ENCODE measurements around the gene DDR1.

Gene DDR1

DNA sequence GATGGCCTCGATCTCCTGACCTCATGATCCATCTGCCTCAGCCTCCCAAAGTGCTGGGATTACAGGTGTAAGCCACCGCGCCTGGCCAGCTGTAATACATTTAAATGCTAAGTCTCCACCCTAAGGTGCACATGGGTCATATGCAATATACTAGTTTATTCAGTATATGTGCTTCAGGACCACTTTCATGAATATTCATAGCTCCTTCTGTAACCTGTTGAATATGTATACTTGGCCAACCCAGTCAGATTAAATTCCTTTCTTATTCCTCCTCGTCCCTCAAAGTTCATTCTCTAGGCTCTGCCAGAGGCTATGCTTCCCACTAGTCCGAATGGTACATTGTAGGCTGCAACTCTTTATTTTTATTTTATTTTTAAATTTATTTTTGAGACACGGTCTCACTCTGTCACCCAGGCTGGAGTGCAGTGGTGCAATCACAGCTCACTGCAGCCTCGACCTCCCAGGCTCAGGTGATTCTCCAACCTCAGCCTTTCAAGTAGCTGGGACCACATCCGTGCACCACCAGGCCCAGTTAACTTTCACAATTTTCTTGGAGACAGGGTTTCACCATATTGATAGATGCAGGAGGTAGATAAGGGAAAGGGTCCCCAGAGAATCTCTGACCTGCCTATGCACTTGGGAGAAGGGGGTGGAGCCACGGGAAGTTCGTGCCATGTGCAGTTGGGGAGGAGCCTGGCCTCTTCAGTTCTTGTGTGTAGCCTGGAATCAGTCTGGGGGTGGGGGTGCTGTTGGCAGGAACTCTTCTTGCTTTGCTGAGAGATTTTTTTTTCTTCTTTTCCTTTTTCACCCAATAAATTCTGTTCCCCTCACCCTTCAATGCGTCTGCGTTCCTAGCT is 41.3 kb upstream of the DDR1 start:
- ATAC-seq, result no peak
- TF ChIP-seq ISL1 (CRISPR knock-in tag; IDR thresholded peaks at IDR 0.05) (no peak), ZNF565 (CRISPR knock-in tag; conservative IDR thresholded peaks at IDR 0.05; ENCODE audit: low read depth) (no peak), ZNF8 (CRISPR knock-in tag; IDR thresholded peaks at IDR 0.05) (no peak), RARB (CRISPR knock-in tag; IDR thresholded peaks at IDR 0.05) (no peak), ZFP30 (CRISPR knock-in tag; IDR thresholded peaks at IDR 0.05) (no peak), CSDC2 (CRISPR knock-in tag; IDR thresholded peaks at IDR 0.05) (no peak), ZFP3 (CRISPR knock-in tag; IDR thresholded peaks at IDR 0.05) (no peak)
- TF ChIP-seq, protein P1, sequence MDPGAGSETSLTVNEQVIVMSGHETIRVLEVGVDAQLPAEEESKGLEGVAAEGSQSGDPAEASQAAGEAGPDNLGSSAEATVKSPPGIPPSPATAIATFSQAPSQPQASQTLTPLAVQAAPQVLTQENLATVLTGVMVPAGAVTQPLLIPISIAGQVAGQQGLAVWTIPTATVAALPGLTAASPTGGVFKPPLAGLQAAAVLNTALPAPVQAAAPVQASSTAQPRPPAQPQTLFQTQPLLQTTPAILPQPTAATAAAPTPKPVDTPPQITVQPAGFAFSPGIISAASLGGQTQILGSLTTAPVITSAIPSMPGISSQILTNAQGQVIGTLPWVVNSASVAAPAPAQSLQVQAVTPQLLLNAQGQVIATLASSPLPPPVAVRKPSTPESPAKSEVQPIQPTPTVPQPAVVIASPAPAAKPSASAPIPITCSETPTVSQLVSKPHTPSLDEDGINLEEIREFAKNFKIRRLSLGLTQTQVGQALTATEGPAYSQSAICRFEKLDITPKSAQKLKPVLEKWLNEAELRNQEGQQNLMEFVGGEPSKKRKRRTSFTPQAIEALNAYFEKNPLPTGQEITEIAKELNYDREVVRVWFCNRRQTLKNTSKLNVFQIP (CRISPR knock-in tag; IDR thresholded peaks at IDR 0.05; ENCODE audit: borderline replicate concordance, low read depth), result no peak

DNA sequence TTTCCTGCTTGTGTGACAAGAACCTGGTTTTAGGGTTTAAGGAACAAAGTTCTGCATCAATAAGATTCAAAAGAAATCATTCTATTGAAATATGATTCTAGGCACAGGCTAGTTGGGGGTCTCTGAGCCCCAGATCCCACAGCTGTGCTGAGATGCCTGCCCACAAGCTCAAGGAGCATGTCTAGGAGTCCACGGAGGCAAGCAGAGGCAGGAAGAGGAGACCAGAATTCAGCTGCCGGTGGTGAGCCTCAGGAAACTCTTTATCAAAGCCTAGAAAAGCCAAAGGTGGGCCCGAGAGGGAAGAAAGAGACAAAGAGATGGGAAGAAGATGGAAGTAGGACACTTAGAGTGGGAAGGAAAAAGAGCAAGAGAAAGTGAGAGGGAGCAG is 40.7 kb upstream of the DDR1 start:
- TF ChIP-seq ZFP3 (CRISPR knock-in tag; IDR thresholded peaks at IDR 0.05) (no peak), SNAI2 (CRISPR knock-in tag; IDR thresholded peaks at IDR 0.05) (no peak), ZC3H10 (CRISPR knock-in tag; IDR thresholded peaks at IDR 0.05) (no peak), TOX (CRISPR knock-in tag; IDR thresholded peaks at IDR 0.05; ENCODE audit: borderline replicate concordance) (no peak), PPARA (CRISPR knock-in tag; IDR thresholded peaks at IDR 0.05; ENCODE audit: borderline replicate concordance) (no peak), OSR1 (CRISPR knock-in tag; IDR thresholded peaks at IDR 0.05) (no peak), ZNF8 (CRISPR knock-in tag; IDR thresholded peaks at IDR 0.05) (no peak), BACH2 (CRISPR knock-in tag; IDR thresholded peaks at IDR 0.05; ENCODE audit: borderline replicate concordance) (no peak), ZNF70 (CRISPR knock-in tag; IDR thresholded peaks at IDR 0.05) (no peak), TCF4 (CRISPR knock-in tag; IDR thresholded peaks at IDR 0.05; ENCODE audit: borderline replicate concordance) (no peak), CSDC2 (CRISPR knock-in tag; IDR thresholded peaks at IDR 0.05) (no peak), RARB (CRISPR knock-in tag; IDR thresholded peaks at IDR 0.05) (no peak), GLIS3 (CRISPR knock-in tag; IDR thresholded peaks at IDR 0.05) (no peak)
- TF ChIP-seq, protein P1 (CRISPR knock-in tag; IDR thresholded peaks at IDR 0.05; ENCODE audit: borderline replicate concordance, low read depth), result no peak
- TF ChIP-seq, protein P2, sequence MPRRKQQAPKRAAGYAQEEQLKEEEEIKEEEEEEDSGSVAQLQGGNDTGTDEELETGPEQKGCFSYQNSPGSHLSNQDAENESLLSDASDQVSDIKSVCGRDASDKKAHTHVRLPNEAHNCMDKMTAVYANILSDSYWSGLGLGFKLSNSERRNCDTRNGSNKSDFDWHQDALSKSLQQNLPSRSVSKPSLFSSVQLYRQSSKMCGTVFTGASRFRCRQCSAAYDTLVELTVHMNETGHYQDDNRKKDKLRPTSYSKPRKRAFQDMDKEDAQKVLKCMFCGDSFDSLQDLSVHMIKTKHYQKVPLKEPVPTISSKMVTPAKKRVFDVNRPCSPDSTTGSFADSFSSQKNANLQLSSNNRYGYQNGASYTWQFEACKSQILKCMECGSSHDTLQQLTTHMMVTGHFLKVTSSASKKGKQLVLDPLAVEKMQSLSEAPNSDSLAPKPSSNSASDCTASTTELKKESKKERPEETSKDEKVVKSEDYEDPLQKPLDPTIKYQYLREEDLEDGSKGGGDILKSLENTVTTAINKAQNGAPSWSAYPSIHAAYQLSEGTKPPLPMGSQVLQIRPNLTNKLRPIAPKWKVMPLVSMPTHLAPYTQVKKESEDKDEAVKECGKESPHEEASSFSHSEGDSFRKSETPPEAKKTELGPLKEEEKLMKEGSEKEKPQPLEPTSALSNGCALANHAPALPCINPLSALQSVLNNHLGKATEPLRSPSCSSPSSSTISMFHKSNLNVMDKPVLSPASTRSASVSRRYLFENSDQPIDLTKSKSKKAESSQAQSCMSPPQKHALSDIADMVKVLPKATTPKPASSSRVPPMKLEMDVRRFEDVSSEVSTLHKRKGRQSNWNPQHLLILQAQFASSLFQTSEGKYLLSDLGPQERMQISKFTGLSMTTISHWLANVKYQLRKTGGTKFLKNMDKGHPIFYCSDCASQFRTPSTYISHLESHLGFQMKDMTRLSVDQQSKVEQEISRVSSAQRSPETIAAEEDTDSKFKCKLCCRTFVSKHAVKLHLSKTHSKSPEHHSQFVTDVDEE (CRISPR knock-in tag; IDR thresholded peaks at IDR 0.05), result no peak
- TF ChIP-seq, protein P3, sequence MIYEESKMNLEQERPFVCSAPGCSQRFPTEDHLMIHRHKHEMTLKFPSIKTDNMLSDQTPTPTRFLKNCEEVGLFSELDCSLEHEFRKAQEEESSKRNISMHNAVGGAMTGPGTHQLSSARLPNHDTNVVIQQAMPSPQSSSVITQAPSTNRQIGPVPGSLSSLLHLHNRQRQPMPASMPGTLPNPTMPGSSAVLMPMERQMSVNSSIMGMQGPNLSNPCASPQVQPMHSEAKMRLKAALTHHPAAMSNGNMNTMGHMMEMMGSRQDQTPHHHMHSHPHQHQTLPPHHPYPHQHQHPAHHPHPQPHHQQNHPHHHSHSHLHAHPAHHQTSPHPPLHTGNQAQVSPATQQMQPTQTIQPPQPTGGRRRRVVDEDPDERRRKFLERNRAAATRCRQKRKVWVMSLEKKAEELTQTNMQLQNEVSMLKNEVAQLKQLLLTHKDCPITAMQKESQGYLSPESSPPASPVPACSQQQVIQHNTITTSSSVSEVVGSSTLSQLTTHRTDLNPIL (CRISPR knock-in tag; IDR thresholded peaks at IDR 0.05; ENCODE audit: low read depth), result no peak
- TF ChIP-seq, protein P4, sequence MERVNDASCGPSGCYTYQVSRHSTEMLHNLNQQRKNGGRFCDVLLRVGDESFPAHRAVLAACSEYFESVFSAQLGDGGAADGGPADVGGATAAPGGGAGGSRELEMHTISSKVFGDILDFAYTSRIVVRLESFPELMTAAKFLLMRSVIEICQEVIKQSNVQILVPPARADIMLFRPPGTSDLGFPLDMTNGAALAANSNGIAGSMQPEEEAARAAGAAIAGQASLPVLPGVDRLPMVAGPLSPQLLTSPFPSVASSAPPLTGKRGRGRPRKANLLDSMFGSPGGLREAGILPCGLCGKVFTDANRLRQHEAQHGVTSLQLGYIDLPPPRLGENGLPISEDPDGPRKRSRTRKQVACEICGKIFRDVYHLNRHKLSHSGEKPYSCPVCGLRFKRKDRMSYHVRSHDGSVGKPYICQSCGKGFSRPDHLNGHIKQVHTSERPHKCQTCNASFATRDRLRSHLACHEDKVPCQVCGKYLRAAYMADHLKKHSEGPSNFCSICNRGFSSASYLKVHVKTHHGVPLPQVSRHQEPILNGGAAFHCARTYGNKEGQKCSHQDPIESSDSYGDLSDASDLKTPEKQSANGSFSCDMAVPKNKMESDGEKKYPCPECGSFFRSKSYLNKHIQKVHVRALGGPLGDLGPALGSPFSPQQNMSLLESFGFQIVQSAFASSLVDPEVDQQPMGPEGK (CRISPR knock-in tag; IDR thresholded peaks at IDR 0.05; ENCODE audit: borderline replicate concordance), result no peak
- TF ChIP-seq, protein P5, sequence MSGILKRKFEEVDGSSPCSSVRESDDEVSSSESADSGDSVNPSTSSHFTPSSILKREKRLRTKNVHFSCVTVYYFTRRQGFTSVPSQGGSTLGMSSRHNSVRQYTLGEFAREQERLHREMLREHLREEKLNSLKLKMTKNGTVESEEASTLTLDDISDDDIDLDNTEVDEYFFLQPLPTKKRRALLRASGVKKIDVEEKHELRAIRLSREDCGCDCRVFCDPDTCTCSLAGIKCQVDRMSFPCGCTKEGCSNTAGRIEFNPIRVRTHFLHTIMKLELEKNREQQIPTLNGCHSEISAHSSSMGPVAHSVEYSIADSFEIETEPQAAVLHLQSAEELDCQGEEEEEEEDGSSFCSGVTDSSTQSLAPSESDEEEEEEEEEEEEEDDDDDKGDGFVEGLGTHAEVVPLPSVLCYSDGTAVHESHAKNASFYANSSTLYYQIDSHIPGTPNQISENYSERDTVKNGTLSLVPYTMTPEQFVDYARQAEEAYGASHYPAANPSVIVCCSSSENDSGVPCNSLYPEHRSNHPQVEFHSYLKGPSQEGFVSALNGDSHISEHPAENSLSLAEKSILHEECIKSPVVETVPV (CRISPR knock-in tag; IDR thresholded peaks at IDR 0.05), result no peak
- ATAC-seq, result no peak
